ENCODE data around the gene CBX3.
"Not testable (repeated sequence)": the region's sequence is repeated elsewhere in the genome, so short reads cannot be mapped to it uniquely, and the experiment has no call there.

Gene CBX3

DNA sequence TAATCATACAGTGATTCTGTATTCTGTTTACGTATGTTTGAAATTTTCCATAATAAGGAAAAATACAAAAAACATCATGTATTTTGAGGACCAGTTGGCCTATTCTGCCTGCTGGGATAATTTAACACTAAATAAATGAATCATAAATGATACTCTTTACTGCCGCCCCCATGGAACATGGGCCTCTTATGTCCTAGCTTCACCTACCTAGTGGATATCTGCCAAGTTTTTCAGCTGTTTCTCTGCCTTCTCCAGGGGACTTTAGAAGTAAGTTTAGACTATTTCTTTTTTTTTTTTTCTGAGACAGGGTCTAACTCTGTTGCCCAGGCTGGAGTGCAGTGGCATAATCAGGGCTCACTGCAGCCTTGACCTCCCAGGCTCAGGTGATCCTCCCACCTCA, 39.1 kb upstream of the CBX3 start:
- Histone ChIP-seq H3K4me1 (no peaks in the 10 kb centered on the region), H3K36me3 (no peaks in the 10 kb centered on the region), H3K4me3 (no peak overlapping the region), H3K27ac (no peak overlapping the region), H3K9me3 (no peaks in the 10 kb centered on the region), H3K27me3 (no peaks in the 10 kb centered on the region)
- intact Hi-C loops (cut with DNase I; ENCODE audit: low total_unique reads), result no loop called here
- TF ChIP-seq, protein P1, sequence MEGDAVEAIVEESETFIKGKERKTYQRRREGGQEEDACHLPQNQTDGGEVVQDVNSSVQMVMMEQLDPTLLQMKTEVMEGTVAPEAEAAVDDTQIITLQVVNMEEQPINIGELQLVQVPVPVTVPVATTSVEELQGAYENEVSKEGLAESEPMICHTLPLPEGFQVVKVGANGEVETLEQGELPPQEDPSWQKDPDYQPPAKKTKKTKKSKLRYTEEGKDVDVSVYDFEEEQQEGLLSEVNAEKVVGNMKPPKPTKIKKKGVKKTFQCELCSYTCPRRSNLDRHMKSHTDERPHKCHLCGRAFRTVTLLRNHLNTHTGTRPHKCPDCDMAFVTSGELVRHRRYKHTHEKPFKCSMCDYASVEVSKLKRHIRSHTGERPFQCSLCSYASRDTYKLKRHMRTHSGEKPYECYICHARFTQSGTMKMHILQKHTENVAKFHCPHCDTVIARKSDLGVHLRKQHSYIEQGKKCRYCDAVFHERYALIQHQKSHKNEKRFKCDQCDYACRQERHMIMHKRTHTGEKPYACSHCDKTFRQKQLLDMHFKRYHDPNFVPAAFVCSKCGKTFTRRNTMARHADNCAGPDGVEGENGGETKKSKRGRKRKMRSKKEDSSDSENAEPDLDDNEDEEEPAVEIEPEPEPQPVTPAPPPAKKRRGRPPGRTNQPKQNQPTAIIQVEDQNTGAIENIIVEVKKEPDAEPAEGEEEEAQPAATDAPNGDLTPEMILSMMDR (IDR thresholded peaks at IDR 0.05), result no peak
- no peak for DNase-seq

DNA sequence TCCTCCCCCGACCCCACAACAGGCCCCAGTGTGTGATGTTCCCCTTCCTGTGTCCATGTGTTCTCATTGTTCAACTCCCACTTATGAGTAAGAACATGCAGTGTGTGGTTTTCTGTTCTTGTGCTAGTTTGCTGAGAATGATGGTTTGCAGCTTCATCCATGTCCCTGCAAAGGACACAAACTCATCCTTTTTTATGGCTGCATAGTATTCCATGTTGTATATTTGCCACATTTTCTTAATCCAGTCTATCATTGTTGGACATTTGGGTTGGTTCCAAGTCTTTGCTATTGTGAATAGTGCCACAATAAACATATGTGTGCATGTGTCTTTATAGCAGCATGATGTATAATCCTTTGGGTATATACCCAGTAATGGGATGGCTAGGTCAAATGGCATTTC, 37.7 kb upstream of the CBX3 start:
- H3K27me3 ChIP-seq; H3K27ac ChIP-seq; H3K36me3 ChIP-seq; H3K4me3 ChIP-seq; H3K4me1 ChIP-seq; intact Hi-C loops (cut with DNase I; ENCODE audit: low total_unique reads); DNase-seq; H3K9me3 ChIP-seq: not testable (repeated sequence)

DNA sequence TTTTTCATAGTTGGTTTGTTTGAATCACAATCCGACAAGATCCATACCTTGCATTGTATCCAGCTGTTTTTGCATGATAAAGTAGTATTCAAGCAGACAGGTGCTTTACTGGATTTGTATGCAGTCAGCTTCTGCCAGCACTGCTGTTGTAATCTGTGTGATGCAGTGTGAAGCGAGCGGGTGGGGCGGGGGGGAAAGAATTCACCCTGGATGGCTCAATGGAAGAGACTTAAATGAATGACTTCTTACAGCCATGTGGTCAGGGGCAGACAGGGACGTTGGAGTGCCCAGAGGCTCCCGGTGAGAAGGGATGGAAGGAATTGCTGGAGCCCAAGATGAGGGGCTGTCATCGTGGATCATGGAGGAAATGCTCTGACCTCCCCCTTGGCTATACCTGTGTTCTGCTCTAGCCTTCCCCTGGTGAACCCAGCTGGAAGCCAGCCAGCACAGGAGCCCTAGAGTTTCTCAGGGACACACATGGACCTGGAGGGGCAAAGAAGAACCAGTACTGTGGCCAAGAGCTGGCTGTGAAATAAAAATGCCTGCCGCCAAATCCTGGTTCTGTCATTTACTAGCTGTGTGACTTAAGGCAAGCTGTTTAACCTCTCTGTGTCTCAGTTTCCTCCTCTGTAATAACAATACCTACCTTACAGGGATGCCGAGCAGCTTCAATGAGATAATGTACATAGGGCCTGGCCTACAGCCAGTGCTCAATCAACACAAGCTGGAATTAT, 35.4 kb upstream of the CBX3 start:
- Histone ChIP-seq H3K9me3 (no peaks in the 10 kb centered on the region), H3K27ac (no peak overlapping the region)
- intact Hi-C loops (cut with DNase I; ENCODE audit: low total_unique reads), result no loop called here

DNA sequence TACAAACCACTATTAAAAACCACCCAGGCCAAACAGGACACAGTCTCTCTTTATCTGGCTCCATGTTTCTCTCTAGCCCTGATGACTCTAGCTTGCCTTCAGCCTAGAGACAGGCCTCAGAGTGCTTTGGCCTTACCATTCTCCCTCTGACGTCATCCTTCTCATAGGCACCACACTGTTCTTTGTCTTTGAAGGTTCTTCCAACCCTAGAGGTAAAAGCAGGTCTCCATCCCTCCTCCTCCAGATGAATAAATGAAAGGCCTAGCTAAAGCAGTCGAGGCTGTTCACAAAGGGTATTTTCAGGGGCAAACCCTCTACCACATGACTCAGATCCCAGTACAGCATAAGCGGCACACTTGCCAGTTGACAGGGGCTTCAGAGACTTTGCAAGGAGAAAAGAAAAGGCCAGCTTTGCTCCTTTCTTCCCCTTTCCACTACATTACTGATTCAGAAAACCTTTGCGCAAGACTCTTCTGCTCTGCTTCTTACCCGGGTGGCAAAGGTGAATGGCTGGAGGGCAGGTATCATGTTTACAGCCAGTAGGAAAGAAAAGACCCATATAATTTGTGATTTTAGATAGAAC, 34.8 kb upstream of the CBX3 start:
- intact Hi-C loops (cut with DNase I; ENCODE audit: low total_unique reads), result no loop called here
- H3K27me3 ChIP-seq, result no peaks in the 10 kb centered on the region
- no peaks in the 10 kb centered on the region for H3K4me1 ChIP-seq
- H3K36me3 ChIP-seq, result peaks cover 0 to 13% (median 12%) of the 10 kb centered on the region in 3 donors
- TF ChIP-seq, protein P1 (IDR thresholded peaks at IDR 0.05), result no peak
- no peak for DNase-seq
- H3K27ac ChIP-seq, result no peak overlapping the region
- H3K4me3 ChIP-seq, result no peak overlapping the region
- no peaks in the 10 kb centered on the region for H3K9me3 ChIP-seq

More for the DNA sequence above, 35.4 kb upstream of the CBX3 start:
- peaks cover 0 to 12% (median 7%) of the 10 kb centered on the region in 3 donors for H3K36me3 ChIP-seq
- no peak for DNase-seq
- TF ChIP-seq, protein P1 (IDR thresholded peaks at IDR 0.05), result no peak
- no peaks in the 10 kb centered on the region for H3K4me1 ChIP-seq
- H3K27me3 ChIP-seq, result no peaks in the 10 kb centered on the region
- no peak overlapping the region for H3K4me3 ChIP-seq

DNA sequence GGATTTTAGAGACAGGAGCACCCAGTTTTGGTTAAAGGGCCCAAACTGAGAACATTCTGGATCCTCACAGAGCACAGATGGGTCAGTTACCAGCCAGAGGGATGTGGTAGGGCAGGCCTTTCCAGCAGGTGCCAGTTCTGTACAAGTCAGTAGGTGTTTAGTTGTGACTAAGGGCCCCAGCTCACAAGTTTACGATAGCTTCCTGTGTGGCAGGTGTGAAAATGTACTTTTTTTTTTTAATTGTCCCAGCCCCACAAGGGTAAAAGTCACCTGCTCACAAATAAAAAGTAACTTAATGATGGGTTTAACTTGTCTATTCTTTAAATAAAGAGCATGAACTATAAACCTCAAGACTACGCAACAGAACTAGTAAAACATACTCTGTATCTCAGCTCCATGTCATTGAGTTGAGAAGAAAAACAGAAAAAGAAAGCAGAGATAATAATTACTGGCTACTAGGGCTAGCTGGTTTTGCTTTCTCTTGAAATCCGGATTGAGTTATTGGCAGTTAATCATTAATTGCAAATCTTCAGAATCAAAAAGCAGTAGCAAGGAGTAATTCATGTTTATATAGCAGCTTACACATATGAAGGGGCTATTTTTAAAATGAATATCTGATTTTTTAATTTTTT, 34.1 kb upstream of the CBX3 start:
- no peaks in the 10 kb centered on the region for H3K9me3 ChIP-seq
- no peak overlapping the region for H3K27ac ChIP-seq
- TF ChIP-seq, protein P1 (IDR thresholded peaks at IDR 0.05), result no peak
- no peaks in the 10 kb centered on the region for H3K27me3 ChIP-seq
- H3K36me3 ChIP-seq, result peaks cover 0 to 13% (median 12%) of the 10 kb centered on the region in 3 donors
- H3K4me1 ChIP-seq, result no peaks in the 10 kb centered on the region
- no peak overlapping the region for H3K4me3 ChIP-seq
- intact Hi-C loops (cut with DNase I; ENCODE audit: low total_unique reads), result no loop called here
- no peak for DNase-seq

DNA sequence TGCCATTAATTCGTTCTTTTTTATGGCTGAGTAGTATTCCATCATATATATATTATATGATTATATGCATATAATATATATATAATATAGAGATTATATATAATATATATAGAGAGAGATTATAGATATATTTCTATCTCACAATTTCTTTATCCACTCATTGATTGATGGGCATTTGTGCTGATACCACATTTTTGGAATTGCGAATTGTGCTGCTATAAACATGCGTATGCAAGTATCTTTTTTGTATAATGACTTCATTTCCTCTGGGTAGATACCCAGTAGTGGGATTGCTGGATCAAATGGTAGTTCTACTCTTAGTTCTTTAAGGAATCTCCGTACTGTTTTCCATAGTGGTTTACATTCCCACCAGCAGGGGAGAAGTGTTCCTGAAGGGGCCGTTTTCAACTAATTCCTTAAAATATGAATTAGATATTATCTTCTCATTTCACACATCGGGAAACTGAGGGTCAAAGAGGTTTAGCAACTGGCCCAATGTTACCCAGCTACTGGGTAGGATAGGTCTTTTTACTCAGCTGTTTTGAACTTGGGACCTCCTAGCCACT, 33.0 kb upstream of the CBX3 start:
- Histone ChIP-seq H3K9me3 (no peaks in the 10 kb centered on the region), H3K27ac (no peak overlapping the region), H3K4me3 (no peak overlapping the region), H3K4me1 (no peaks in the 10 kb centered on the region), H3K36me3 (peaks cover 0 to 13% (median 12%) of the 10 kb centered on the region in 3 donors), H3K27me3 (no peaks in the 10 kb centered on the region)
- TF ChIP-seq, protein P1 (IDR thresholded peaks at IDR 0.05), result no peak
- DNase-seq, result no peak
- intact Hi-C loops (cut with DNase I; ENCODE audit: low total_unique reads), result no loop called here

All from tibial artery (tissue), 4 donors.